Measurements from ENCODE around the gene MAP2K7.

- TF ChIP-seq CTCF (conservative IDR thresholded peaks at IDR 0.05; ENCODE audit: low read depth, low read length), result no peak
- TF ChIP-seq EZH2 (IDR thresholded peaks at IDR 0.05; ENCODE audit: borderline replicate concordance, low read depth, low read length, poor library complexity, severe bottlenecking), result no peak
Observed at GRCh38 chr19:7860714-7861618, 42.7 kb upstream of the MAP2K7 start.
